HepG2 (cell line): ENCODE data around the gene NPTXR. TPM values are rescaled to one million over a fixed set of nuclear protein-coding genes. Genes with fewer than 3 reads are reported as not detected.
A peak's percentile ranks its signal among the peaks of the same experiment; 100 is the strongest.

Experiments used
- ADNP ChIP-seq: sonication (generic); formaldehyde crosslinking; IDR thresholded peaks from 2 replicates; pipeline ENCODE4 v1.4.0; 2020; ENCODE audit warnings: missing genetic modification reagents
- ARID2 ChIP-seq: sonication (generic); formaldehyde crosslinking; IDR thresholded peaks from 2 replicates; pipeline ENCODE4 v1.8.1; 2022; ENCODE audit warnings: mild to moderate bottlenecking, missing genetic modification reagents, borderline replicate concordance
- ARNT2 ChIP-seq: sonication (generic); formaldehyde crosslinking; IDR thresholded peaks from 2 replicates; pipeline ENCODE4 v1.8.0; 2022; ENCODE audit warnings: mild to moderate bottlenecking, low read depth, missing genetic modification reagents, moderate library complexity
- BRCA1 ChIP-seq: sonication (generic); formaldehyde crosslinking; IDR thresholded peaks from 2 replicates; pipeline ENCODE4 v1.4.0; 2020; ENCODE audit warnings: missing genetic modification reagents
- GATAD1 ChIP-seq: IDR thresholded peaks from 2 replicates; pipeline ENCODE4 v1.6.1; 2016; ENCODE audit warnings: missing genetic modification reagents, missing compliant biosample characterization
- NCOA2 ChIP-seq: sonication (generic); formaldehyde crosslinking; IDR thresholded peaks from 2 replicates; pipeline ENCODE4 v1.8.0; 2022; ENCODE audit warnings: inconsistent platforms
- NFATC3 ChIP-seq: sonication (generic); formaldehyde crosslinking; IDR thresholded peaks from 2 replicates; pipeline ENCODE4 v1.5.1; 2020; ENCODE audit warnings: mild to moderate bottlenecking, missing genetic modification reagents
- POGZ ChIP-seq: sonication (generic); formaldehyde crosslinking; IDR thresholded peaks from 2 replicates; pipeline ENCODE4 v1.4.0; 2020; ENCODE audit warnings: mild to moderate bottlenecking, missing genetic modification reagents
- REXO4 ChIP-seq: sonication (generic); formaldehyde crosslinking; IDR thresholded peaks from 2 replicates; pipeline ENCODE4 v1.8.0; 2022; ENCODE audit warnings: missing genetic modification reagents, mild to moderate bottlenecking, borderline replicate concordance
- SIX4 ChIP-seq: sonication (generic); formaldehyde crosslinking; IDR thresholded peaks from 2 replicates; pipeline ENCODE4 v1.4.0; 2020; ENCODE audit warnings: missing genetic modification reagents
- ZBTB42 ChIP-seq: sonication (generic); formaldehyde crosslinking; IDR thresholded peaks from 2 replicates; pipeline ENCODE4 v1.5.0; 2020; ENCODE audit warnings: mild to moderate bottlenecking, missing genetic modification reagents
- ZFP82 ChIP-seq: sonication (generic); formaldehyde crosslinking; IDR thresholded peaks from 2 replicates; pipeline ENCODE4 v1.5.1; 2020; ENCODE audit warnings: mild to moderate bottlenecking, missing genetic modification reagents, borderline replicate concordance
- ZNF101 ChIP-seq: sonication (generic); formaldehyde crosslinking; IDR thresholded peaks from 2 replicates; pipeline ENCODE4 v1.4.0; 2020; ENCODE audit warnings: mild to moderate bottlenecking, low read depth, missing genetic modification reagents, borderline replicate concordance
- ZNF124 ChIP-seq: sonication (generic); formaldehyde crosslinking; IDR thresholded peaks from 2 replicates; pipeline ENCODE4 v1.4.0; 2020; ENCODE audit warnings: missing genetic modification reagents
- ZNF430 ChIP-seq: sonication (generic); formaldehyde crosslinking; IDR thresholded peaks from 2 replicates; pipeline ENCODE4 v1.9.0; 2021; ENCODE audit warnings: mild to moderate bottlenecking, missing genetic modification reagents
- ZNF44 ChIP-seq: sonication (generic); formaldehyde crosslinking; IDR thresholded peaks from 2 replicates; pipeline ENCODE4 v1.5.1; 2020; ENCODE audit warnings: mild to moderate bottlenecking, missing genetic modification reagents
- ZNF552 ChIP-seq: sonication (generic); formaldehyde crosslinking; IDR thresholded peaks from 2 replicates; pipeline ENCODE4 v1.9.0; 2022; ENCODE audit warnings: missing genetic modification reagents, mild to moderate bottlenecking, borderline replicate concordance
- ZNF569 ChIP-seq: sonication (generic); formaldehyde crosslinking; IDR thresholded peaks from 2 replicates; pipeline ENCODE4 v1.5.0; 2020; ENCODE audit warnings: mild to moderate bottlenecking, missing genetic modification reagents, moderate library complexity, borderline replicate concordance
- ZNF580 ChIP-seq: IDR thresholded peaks from 2 replicates; pipeline ENCODE4 v1.6.1; 2016; ENCODE audit warnings: low read depth, borderline replicate concordance
- ZNF614 ChIP-seq: IDR thresholded peaks from 2 replicates; pipeline ENCODE4 v1.6.1; 2018; ENCODE audit warnings: missing biosample characterization, missing genetic modification reagents, inconsistent platforms, borderline replicate concordance
- ZNF639 ChIP-seq: conservative IDR thresholded peaks from 2 replicates; pipeline ENCODE4 v1.6.1; 2018; ENCODE audit warnings: missing genetic modification reagents
- ZNF703 ChIP-seq: sonication (generic); formaldehyde crosslinking; IDR thresholded peaks from 2 replicates; pipeline ENCODE4 v1.5.1; 2020; ENCODE audit warnings: missing genetic modification reagents, mild to moderate bottlenecking, moderate library complexity, borderline replicate concordance
- ZNF768 ChIP-seq: sonication (generic); formaldehyde crosslinking; IDR thresholded peaks from 2 replicates; pipeline ENCODE4 v1.4.0; 2020; ENCODE audit warnings: missing genetic modification reagents
- ZNF878 ChIP-seq: sonication (generic); formaldehyde crosslinking; IDR thresholded peaks from 2 replicates; pipeline ENCODE4 v1.8.1; 2023; ENCODE audit warnings: mild to moderate bottlenecking, missing genetic modification reagents, moderate library complexity
- polyA plus RNA-seq, 8 experiments: library from polyadenylated mRNA; depleted of rRNA in 3 of 8; stranded (reverse) in 7 of 8; unstranded in 1 of 8; fragments of >200 nt; fragmentation: Illumina TruSeq in 4 of 8; extraction: Trizol in 4 of 8; gene quantifications; 2 replicates each; pipeline versions ENCODE4 v1.2.1 to v1.2.3, GENCODE V29; 2011 to 2016; ENCODE audit warnings: low read depth in 4 of 8, missing spikeins in 1 of 8, mixed read lengths in 1 of 8; ENCODE audit not compliant: insufficient read depth in 1 of 8
- total RNA-seq, 5 experiments: library from RNA; depleted of rRNA; stranded (reverse); fragments of >200 nt; fragmentation: Illumina TruSeq; extraction: Trizol; gene quantifications; 2 replicates each; pipeline ENCODE4 v1.2.3, GENCODE V29; 2016; ENCODE audit warnings: low read depth in 1 of 5
- TF ChIP-seq, protein P1 (sequence below): sonication (generic); formaldehyde crosslinking; IDR thresholded peaks from 2 replicates; pipeline ENCODE4 v1.5.0; 2020; ENCODE audit warnings: mild to moderate bottlenecking, missing genetic modification reagents
- TF ChIP-seq, protein P2 (sequence below): sonication (generic); formaldehyde crosslinking; IDR thresholded peaks from 2 replicates; pipeline ENCODE4; 2020; ENCODE audit warnings: missing genetic modification reagents, mild to moderate bottlenecking, borderline replicate concordance

Gene NPTXR
- total and polyA plus RNA-seq, 2 of the 13 experiments (the other 11 are each of a cell fraction or from before 2014, with no cell fraction given): 2.6 to 4.8 TPM

DNA sequence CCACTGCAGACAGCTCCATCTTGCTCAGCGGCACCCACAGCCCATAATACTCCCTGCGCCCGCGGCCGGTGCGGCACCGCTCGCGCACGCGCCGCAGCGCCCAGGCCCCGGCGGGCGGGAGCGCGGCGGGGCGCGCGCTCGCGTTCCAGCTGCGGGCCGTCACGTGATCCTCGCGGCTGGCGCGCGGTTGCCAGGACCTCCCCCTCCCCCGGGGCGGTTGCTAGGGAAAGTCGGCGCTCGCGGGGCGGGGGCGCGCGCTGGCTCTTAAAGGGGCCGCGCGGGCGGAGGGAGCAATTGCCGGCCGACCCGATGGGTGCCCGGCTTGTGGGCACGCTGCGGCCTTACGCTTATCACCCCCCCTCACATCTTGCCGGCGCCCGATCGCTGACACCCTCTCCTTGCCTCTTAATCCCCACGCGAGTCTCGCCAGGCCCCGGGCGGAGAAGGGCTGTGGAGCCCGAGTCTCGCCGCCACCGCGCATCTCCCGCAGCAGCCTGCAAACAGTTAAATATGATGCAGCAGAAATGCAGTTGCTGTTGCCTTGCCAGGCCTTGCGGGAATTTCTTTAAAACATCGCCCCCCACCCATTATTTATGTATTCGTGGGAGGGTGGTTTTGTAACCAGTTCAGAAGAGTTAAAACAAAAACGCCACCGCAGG is 28.5 kb upstream of the NPTXR start, which contains the start of gene CBX6 (continued):
- no peak for TF ChIP-seq ZNF580 (CRISPR knock-in tag)
- no peak for TF ChIP-seq ZNF569 (CRISPR knock-in tag)
- TF ChIP-seq GATAD1 (CRISPR knock-in tag): no peak
- no peak for TF ChIP-seq REXO4 (CRISPR knock-in tag)
- no peak for TF ChIP-seq ARID2 (CRISPR knock-in tag)
- no peak for TF ChIP-seq ARNT2
- no peak for TF ChIP-seq NCOA2
- TF ChIP-seq ZNF101: no peak
- TF ChIP-seq ADNP: no peak
- TF ChIP-seq ZBTB42: no peak
- TF ChIP-seq ZNF878 (CRISPR knock-in tag): no peak
- TF ChIP-seq NFATC3 (CRISPR knock-in tag): no peak
- TF ChIP-seq ZFP82: no peak
- no peak for TF ChIP-seq ZNF703
- TF ChIP-seq ZNF768: no peak
- TF ChIP-seq ZNF614 (CRISPR knock-in tag): no peak
- TF ChIP-seq ZNF44 (CRISPR knock-in tag): no peak
- TF ChIP-seq SIX4 (CRISPR knock-in tag): no peak
- TF ChIP-seq ZNF639 (CRISPR knock-in tag): no peak
- no peak for TF ChIP-seq BRCA1 (CRISPR knock-in tag)
- no peak for TF ChIP-seq ZNF552 (CRISPR knock-in tag)
- TF ChIP-seq, protein P1, sequence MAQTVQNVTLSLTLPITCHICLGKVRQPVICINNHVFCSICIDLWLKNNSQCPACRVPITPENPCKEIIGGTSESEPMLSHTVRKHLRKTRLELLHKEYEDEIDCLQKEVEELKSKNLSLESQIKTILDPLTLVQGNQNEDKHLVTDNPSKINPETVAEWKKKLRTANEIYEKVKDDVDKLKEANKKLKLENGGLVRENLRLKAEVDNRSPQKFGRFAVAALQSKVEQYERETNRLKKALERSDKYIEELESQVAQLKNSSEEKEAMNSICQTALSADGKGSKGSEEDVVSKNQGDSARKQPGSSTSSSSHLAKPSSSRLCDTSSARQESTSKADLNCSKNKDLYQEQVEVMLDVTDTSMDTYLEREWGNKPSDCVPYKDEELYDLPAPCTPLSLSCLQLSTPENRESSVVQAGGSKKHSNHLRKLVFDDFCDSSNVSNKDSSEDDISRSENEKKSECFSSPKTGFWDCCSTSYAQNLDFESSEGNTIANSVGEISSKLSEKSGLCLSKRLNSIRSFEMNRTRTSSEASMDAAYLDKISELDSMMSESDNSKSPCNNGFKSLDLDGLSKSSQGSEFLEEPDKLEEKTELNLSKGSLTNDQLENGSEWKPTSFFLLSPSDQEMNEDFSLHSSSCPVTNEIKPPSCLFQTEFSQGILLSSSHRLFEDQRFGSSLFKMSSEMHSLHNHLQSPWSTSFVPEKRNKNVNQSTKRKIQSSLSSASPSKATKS (CRISPR knock-in tag): no peak
- no peak for TF ChIP-seq ZNF124 (CRISPR knock-in tag)
- TF ChIP-seq ZNF430 (CRISPR knock-in tag): 0 out of 2 replicates have a peak, but pooled peaks have one; percentile 44
- TF ChIP-seq, protein P2, sequence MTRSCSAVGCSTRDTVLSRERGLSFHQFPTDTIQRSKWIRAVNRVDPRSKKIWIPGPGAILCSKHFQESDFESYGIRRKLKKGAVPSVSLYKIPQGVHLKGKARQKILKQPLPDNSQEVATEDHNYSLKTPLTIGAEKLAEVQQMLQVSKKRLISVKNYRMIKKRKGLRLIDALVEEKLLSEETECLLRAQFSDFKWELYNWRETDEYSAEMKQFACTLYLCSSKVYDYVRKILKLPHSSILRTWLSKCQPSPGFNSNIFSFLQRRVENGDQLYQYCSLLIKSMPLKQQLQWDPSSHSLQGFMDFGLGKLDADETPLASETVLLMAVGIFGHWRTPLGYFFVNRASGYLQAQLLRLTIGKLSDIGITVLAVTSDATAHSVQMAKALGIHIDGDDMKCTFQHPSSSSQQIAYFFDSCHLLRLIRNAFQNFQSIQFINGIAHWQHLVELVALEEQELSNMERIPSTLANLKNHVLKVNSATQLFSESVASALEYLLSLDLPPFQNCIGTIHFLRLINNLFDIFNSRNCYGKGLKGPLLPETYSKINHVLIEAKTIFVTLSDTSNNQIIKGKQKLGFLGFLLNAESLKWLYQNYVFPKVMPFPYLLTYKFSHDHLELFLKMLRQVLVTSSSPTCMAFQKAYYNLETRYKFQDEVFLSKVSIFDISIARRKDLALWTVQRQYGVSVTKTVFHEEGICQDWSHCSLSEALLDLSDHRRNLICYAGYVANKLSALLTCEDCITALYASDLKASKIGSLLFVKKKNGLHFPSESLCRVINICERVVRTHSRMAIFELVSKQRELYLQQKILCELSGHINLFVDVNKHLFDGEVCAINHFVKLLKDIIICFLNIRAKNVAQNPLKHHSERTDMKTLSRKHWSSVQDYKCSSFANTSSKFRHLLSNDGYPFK (CRISPR knock-in tag): peak; percentile 48; the same call in 1 of the 2 replicates
- no peak for TF ChIP-seq POGZ (CRISPR knock-in tag)
